ENCODE results near the gene SWI5.

DNA sequence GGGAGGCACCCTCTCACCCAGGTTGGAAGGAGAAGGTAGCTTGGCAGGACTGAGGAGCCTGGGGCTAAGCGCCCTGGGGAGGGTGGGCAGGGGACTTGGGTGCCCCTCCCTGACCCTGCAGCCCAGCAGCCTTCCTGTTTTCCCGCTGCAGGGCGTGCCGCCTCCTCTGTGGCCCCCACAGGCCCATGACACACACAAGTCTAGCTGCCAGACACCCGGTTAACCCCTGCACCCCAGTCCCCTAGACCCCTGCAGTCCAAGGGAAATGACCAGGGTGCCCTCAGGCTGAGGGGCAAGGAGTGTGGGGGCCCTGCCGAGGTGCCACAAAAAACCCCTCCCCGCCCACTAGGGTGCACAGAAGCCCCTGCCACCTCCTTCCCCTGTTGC, 33.3 kb upstream of the SWI5 start:
- TF ChIP-seq, protein P1, sequence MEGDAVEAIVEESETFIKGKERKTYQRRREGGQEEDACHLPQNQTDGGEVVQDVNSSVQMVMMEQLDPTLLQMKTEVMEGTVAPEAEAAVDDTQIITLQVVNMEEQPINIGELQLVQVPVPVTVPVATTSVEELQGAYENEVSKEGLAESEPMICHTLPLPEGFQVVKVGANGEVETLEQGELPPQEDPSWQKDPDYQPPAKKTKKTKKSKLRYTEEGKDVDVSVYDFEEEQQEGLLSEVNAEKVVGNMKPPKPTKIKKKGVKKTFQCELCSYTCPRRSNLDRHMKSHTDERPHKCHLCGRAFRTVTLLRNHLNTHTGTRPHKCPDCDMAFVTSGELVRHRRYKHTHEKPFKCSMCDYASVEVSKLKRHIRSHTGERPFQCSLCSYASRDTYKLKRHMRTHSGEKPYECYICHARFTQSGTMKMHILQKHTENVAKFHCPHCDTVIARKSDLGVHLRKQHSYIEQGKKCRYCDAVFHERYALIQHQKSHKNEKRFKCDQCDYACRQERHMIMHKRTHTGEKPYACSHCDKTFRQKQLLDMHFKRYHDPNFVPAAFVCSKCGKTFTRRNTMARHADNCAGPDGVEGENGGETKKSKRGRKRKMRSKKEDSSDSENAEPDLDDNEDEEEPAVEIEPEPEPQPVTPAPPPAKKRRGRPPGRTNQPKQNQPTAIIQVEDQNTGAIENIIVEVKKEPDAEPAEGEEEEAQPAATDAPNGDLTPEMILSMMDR (conservative IDR thresholded peaks at IDR 0.05; ENCODE audit: low read depth, low read length), result no peak
- TF ChIP-seq EZH2 (IDR thresholded peaks at IDR 0.05; ENCODE audit: low read length, unreplicated experiment) (no peak), EZH2phosphoT487 (IDR thresholded peaks at IDR 0.05; ENCODE audit: borderline replicate concordance, low read length) (no peak)
